DMS114 treated with DMSO at 0.1 percent for 48 hours (cell line): ENCODE measurements around the gene CAD.
"Not testable (repeated sequence)": the region's sequence is repeated elsewhere in the genome, so short reads cannot be mapped to it uniquely, and the experiment has no call there.

ENCODE experiments used
- DNase-seq: peaks from one replicate; lab custom pipeline; 2025; ENCODE audit not compliant: unreplicated experiment; lab: John Stamatoyannopoulos, UW

The CAD gene

GRCh38 chr2:27198068-27198467 lies 19.1 kb upstream of the CAD start:
- DNase-seq, result not testable (repeated sequence)

- DNase-seq, result no peak
These were observed 18.5 kb upstream of the CAD start for GRCh38 chr2:27198627-27199026.

- no peak for DNase-seq
These were observed 17.9 kb upstream of the CAD start for GRCh38 chr2:27199241-27199640.

GRCh38 chr2:27201675-27202074 lies 15.5 kb upstream of the CAD start:
- DNase-seq, result no peak

- DNase-seq, result no peak
These were observed 14.3 kb upstream of the CAD start for GRCh38 chr2:27202854-27203253.

GRCh38 chr2:27203741-27204140 lies 13.4 kb upstream of the CAD start:
- DNase-seq, result no peak

GRCh38 chr2:27204566-27204965 lies 12.6 kb upstream of the CAD start:
- DNase-seq, result no peak

GRCh38 chr2:27205206-27205605 lies 12.0 kb upstream of the CAD start:
- no peak for DNase-seq

GRCh38 chr2:27206346-27206745 lies 10.8 kb upstream of the CAD start:
- no peak for DNase-seq

GRCh38 chr2:27208486-27209050 lies 8.6 kb upstream of the CAD start:
- no peak for DNase-seq

GRCh38 chr2:27209621-27210401 lies 7.4 kb upstream of the CAD start:
- DNase-seq, result no peak

GRCh38 chr2:27211241-27211942 lies 5.8 kb upstream of the CAD start:
- DNase-seq, result no peak

- peak; percentile 78 for DNase-seq
These were observed 5.1 kb upstream of the CAD start, which contains the start of the genes ATRAID and SLC5A6 for GRCh38 chr2:27211943-27212625. Gene ATRAID, plus strand, starts transcription at chr2:27212041. Its CDS starts 328 bp downstream, at chr2:27212369. Gene SLC5A6, minus strand, starts transcription at chr2:27212268. Its CDS starts 4,618 bp downstream, at chr2:27207650.

- peak; percentile 38 for DNase-seq
These were observed 4.3 kb upstream of the CAD start for GRCh38 chr2:27212626-27213471.

GRCh38 chr2:27214941-27215340 lies 2.2 kb upstream of the CAD start:
- DNase-seq, result no peak

GRCh38 chr2:27216416-27217137 lies 592 bp upstream of the CAD start:
- DNase-seq, result no peak

- DNase-seq, result no peak
These were observed 1.4 kb downstream of the CAD start for GRCh38 chr2:27218614-27219013.

GRCh38 chr2:27219091-27219490 lies 1.9 kb downstream of the CAD start:
- no peak for DNase-seq

- DNase-seq, result no peak
These were observed 2.9 kb downstream of the CAD start for GRCh38 chr2:27220091-27220490.

GRCh38 chr2:27221166-27221565 lies 4.0 kb downstream of the CAD start:
- no peak for DNase-seq
